Loucy (cell line): ENCODE results near the gene OPTN.

Experiments
- H2AFZ ChIP-seq: fragments of 200-600 bp; sonication (generic); 2 replicates; pipeline ENCODE4 v1.6.0; 2016; ENCODE audit warnings: antibody characterized with exemption, mild to moderate bottlenecking, low read length, moderate library complexity
- H3F3A ChIP-seq: fragments of 200-600 bp; 2 replicates; pipeline ENCODE4 v1.6.0; 2016; ENCODE audit warnings: antibody characterized with exemption, low read depth, mild to moderate bottlenecking
- H3K27me3 ChIP-seq: fragments of 200-600 bp; sonication (generic); 2 replicates; pipeline ENCODE4 v1.6.1; 2014; ENCODE audit warnings: low read length, mild to moderate bottlenecking; ENCODE audit not compliant: insufficient read depth, poor library complexity, severe bottlenecking
- H3K36me3 ChIP-seq: fragments of 200-600 bp; sonication (generic); 2 replicates; pipeline ENCODE4 v1.6.1; 2016; ENCODE audit warnings: low read length; ENCODE audit not compliant: insufficient read depth
- H3K4me1 ChIP-seq: fragments of 200-600 bp; sonication (generic); 2 replicates; pipeline ENCODE4 v1.5.1; 2014; ENCODE audit warnings: low read length, mild to moderate bottlenecking; ENCODE audit not compliant: insufficient read depth, poor library complexity, severe bottlenecking
- H3K4me2 ChIP-seq: fragments of 200-600 bp; sonication (generic); 2 replicates; pipeline ENCODE4 v1.6.0; 2014; ENCODE audit warnings: antibody characterized with exemption, low read length, low read depth, mild to moderate bottlenecking; ENCODE audit not compliant: poor library complexity, severe bottlenecking
- H3K4me3 ChIP-seq: fragments of 200-600 bp; sonication (generic); 2 replicates; pipeline ENCODE4 v1.5.1; 2014; ENCODE audit warnings: low read length, mild to moderate bottlenecking, mixed read lengths; ENCODE audit not compliant: poor library complexity, severe bottlenecking
- H3K79me2 ChIP-seq: fragments of 200-600 bp; sonication (generic); 2 replicates; pipeline ENCODE4 v1.6.1; 2014; ENCODE audit warnings: low read length; ENCODE audit not compliant: insufficient read depth
- H3K9ac ChIP-seq: fragments of 200-600 bp; sonication (generic); 2 replicates; pipeline ENCODE4 v1.6.0; 2014; ENCODE audit warnings: mild to moderate bottlenecking, low read depth, low read length, moderate library complexity; ENCODE audit not compliant: poor library complexity, severe bottlenecking
- H3K9me2 ChIP-seq: fragments of 200-600 bp; sonication (generic); replicated peaks from 2 replicates; pipeline ENCODE4 v1.6.1; 2016; ENCODE audit warnings: low read depth, low read length, mixed read lengths
- H3K9me3 ChIP-seq: fragments of 200-600 bp; sonication (generic); 2 replicates; pipeline ENCODE4 v1.6.1; 2014; ENCODE audit warnings: mild to moderate bottlenecking, antibody characterized with exemption, low read length, low read depth; ENCODE audit not compliant: insufficient read depth
- H4K20me1 ChIP-seq: fragments of 200-600 bp; sonication (generic); 2 replicates; pipeline ENCODE4 v1.6.0; 2014; ENCODE audit warnings: antibody characterized with exemption, low read length, mild to moderate bottlenecking; ENCODE audit not compliant: insufficient read depth, poor library complexity, severe bottlenecking
- EZH2phosphoT487 ChIP-seq: fragments of 200-600 bp; IDR thresholded peaks from 2 replicates; pipeline ENCODE4 v1.6.1; 2018; ENCODE audit warnings: antibody characterized with exemption, mild to moderate bottlenecking, moderate library complexity, borderline replicate concordance
- TF ChIP-seq, protein P1 (sequence below): fragments of 200-600 bp; sonication (generic); conservative IDR thresholded peaks from 2 replicates; pipeline ENCODE4 v1.5.1; 2014; ENCODE audit warnings: mild to moderate bottlenecking, antibody characterized with exemption, low read length

Gene OPTN

DNA sequence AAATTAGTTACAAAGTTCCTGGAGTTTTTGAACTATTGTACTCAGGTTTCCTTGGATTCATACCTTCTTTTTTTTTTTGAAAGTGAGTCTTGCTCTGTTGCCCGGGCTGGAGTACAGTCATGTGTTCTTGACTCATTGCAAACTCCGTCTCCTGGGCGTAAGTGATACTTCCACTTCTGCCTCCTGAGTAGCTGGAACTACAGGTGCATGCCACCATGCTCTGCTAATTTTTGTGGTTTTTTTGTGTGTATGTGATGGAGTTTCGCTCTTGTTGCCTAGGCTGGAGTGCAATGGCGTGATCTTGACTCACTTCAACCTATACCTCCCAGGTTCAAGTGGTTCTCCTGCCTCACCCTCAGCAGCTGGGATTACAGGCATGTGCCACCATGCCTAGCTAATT is 83.7 kb downstream of the OPTN start:
- Histone ChIP-seq H3K36me3 (peaks cover 92% of the 10 kb centered on the region), H3K9me3 (no peaks in the 10 kb centered on the region)
- TF ChIP-seq, protein P1, sequence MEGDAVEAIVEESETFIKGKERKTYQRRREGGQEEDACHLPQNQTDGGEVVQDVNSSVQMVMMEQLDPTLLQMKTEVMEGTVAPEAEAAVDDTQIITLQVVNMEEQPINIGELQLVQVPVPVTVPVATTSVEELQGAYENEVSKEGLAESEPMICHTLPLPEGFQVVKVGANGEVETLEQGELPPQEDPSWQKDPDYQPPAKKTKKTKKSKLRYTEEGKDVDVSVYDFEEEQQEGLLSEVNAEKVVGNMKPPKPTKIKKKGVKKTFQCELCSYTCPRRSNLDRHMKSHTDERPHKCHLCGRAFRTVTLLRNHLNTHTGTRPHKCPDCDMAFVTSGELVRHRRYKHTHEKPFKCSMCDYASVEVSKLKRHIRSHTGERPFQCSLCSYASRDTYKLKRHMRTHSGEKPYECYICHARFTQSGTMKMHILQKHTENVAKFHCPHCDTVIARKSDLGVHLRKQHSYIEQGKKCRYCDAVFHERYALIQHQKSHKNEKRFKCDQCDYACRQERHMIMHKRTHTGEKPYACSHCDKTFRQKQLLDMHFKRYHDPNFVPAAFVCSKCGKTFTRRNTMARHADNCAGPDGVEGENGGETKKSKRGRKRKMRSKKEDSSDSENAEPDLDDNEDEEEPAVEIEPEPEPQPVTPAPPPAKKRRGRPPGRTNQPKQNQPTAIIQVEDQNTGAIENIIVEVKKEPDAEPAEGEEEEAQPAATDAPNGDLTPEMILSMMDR, result no peak
- no peak for TF ChIP-seq EZH2phosphoT487

DNA sequence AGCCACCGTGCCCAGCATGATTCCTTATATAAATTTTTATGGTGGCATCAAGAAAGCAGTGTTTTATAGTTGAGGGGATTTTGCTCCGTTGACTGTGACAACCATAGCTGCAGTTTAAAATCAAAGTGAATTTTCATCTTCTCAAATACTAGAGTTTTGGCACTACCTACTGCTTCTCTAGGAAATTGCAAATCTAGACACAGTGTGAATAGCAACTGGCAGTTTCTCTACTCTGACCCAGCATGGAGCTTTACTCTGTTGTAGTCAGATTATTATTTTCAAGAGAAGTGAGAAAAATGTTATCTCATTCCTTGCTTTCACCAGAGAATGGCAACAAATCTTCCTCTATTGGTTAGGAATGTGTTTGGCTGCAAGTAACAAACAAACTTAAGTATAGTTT is 84.3 kb downstream of the OPTN start:
- no peaks in the 10 kb centered on the region for H3F3A ChIP-seq
- no peaks in the 10 kb centered on the region for H3K9me2 ChIP-seq
- H3K9me3 ChIP-seq, result no peaks in the 10 kb centered on the region
- H3K9ac ChIP-seq, result no peak overlapping the region
- no peaks in the 10 kb centered on the region for H3K79me2 ChIP-seq
- peaks cover 92% of the 10 kb centered on the region for H3K36me3 ChIP-seq
- H3K4me1 ChIP-seq, result no peaks in the 10 kb centered on the region
- H3K27me3 ChIP-seq, result no peaks in the 10 kb centered on the region
- H3K4me3 ChIP-seq, result no peak overlapping the region
- no peak overlapping the region for H3K4me2 ChIP-seq
- no peak overlapping the region for H2AFZ ChIP-seq
- no peaks in the 10 kb centered on the region for H4K20me1 ChIP-seq
- TF ChIP-seq EZH2phosphoT487, result no peak
- TF ChIP-seq, protein P1, result no peak

More for the DNA sequence above, 83.7 kb downstream of the OPTN start:
- Histone ChIP-seq H3K9ac (no peak overlapping the region), H3K79me2 (0 out of 2 replicates have a peak, but pooled peaks cover under 1% of the 10 kb centered on the region), H4K20me1 (no peaks in the 10 kb centered on the region), H3F3A (no peaks in the 10 kb centered on the region), H3K9me2 (no peaks in the 10 kb centered on the region), H3K4me3 (no peak overlapping the region), H3K4me2 (no peak overlapping the region), H2AFZ (no peak overlapping the region), H3K4me1 (no peaks in the 10 kb centered on the region), H3K27me3 (no peaks in the 10 kb centered on the region)

DNA sequence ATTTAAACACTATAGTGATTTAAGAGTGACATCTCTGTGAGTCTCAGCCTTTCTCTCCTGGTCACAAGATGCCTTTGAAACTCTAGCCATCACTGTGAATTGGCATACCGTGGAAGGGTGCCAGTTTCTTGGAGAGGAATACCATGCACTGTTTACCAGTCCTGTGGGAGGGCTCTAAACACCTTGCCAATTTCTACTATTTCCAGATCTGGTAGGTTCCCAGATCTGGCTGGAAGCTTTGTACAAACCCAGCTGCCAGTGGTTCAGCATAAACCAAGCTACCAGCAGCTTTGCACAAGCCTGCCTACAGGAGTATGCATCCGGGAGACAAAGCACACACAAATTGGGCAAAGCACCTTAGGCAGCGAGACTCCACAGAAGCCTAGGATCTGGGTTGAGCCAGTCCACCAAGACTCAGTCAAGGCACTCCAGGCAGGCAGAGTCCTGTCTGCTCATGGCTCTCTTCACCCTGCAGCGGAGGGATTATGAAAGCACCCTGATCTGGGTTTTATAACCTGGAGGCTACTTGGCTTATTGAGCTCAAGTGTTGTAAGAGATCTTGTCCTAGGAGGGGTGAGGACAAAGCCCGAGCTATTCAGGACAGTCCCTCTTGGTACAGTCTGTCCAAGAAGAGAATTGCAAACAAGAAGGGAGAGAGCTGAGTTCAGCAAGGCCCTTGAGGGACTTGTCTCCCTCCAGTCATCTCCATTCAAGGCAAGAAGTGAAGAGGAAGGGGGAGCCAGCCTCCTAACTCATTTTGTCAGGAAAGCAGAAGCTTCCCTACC is 85.0 kb downstream of the OPTN start:
- H3F3A ChIP-seq, result no peaks in the 10 kb centered on the region
- no peaks in the 10 kb centered on the region for H4K20me1 ChIP-seq
- no peaks in the 10 kb centered on the region for H3K79me2 ChIP-seq
- H3K9me3 ChIP-seq, result no peaks in the 10 kb centered on the region
- H3K9me2 ChIP-seq, result no peaks in the 10 kb centered on the region
- H3K4me2 ChIP-seq, result no peak overlapping the region
- H3K9ac ChIP-seq, result no peak overlapping the region
- peaks cover 95% of the 10 kb centered on the region for H3K36me3 ChIP-seq
- no peaks in the 10 kb centered on the region for H3K4me1 ChIP-seq
- TF ChIP-seq, protein P1, result no peak
- TF ChIP-seq EZH2phosphoT487, result no peak
- no peaks in the 10 kb centered on the region for H3K27me3 ChIP-seq
- no peak overlapping the region for H2AFZ ChIP-seq
- H3K4me3 ChIP-seq, result no peak overlapping the region
